T-helper 1 cell treated with Interleukin-12 subunit alpha and Interleukin-12 subunit beta and Interleukin-4 antibody, amounts not matched to agents 30 ng/mL and 1 ng/mL, for 36 hours (primary cell): ENCODE data around the gene KATNAL1. TPM values are rescaled to one million over a fixed set of nuclear protein-coding genes. Genes with fewer than 3 reads are reported as not detected.

Source experiments
- intact Hi-C: fragments of 100-400 bp; cut with micrococcal nuclease; formaldehyde crosslinking; loops from one replicate; pipeline ENCODE4 v1.15.1; 2024
- total RNA-seq: library from RNA; stranded (reverse); gene quantifications from 2 replicates; pipeline ENCODE4 v1.2.3, GENCODE V29; 2022

Gene KATNAL1
- total RNA-seq, 1 donor from 2014 or later = 20.2 TPM

GRCh38 chr13:30170569-30170968 lies 136.8 kb downstream of the KATNAL1 start:
- intact Hi-C loops = no loop called here

- intact Hi-C loops = no loop called here
These were observed 137.9 kb downstream of the KATNAL1 start for GRCh38 chr13:30169442-30169841.

- intact Hi-C loops = no loop called here
These were observed 141.6 kb downstream of the KATNAL1 start for GRCh38 chr13:30165796-30166195.

- intact Hi-C loops = no loop called here
These were observed 142.3 kb downstream of the KATNAL1 start for GRCh38 chr13:30165071-30165470.

GRCh38 chr13:30164146-30164545 lies 143.2 kb downstream of the KATNAL1 start:
- intact Hi-C loops = no loop called here

- intact Hi-C loops = no loop called here
These were observed 143.9 kb downstream of the KATNAL1 start for GRCh38 chr13:30163441-30163840.

- intact Hi-C loops = loop anchor here (1.0 kb wide), 2 partner anchors 11 to 148 kb away; partner anchors contain the start of gene KATNAL1
These were observed 147.9 kb downstream of the KATNAL1 start for GRCh38 chr13:30159446-30159839.

GRCh38 chr13:30158774-30159445 lies 148.4 kb downstream of the KATNAL1 start:
- intact Hi-C loops = loop anchor here (1.0 kb wide), 5 partner anchors 11 to 148 kb away; partner anchors contain the start of gene KATNAL1

GRCh38 chr13:30157616-30157993 lies 149.7 kb downstream of the KATNAL1 start:
- intact Hi-C loops = no loop called here

- intact Hi-C loops = no loop called here
These were observed 150.3 kb downstream of the KATNAL1 start for GRCh38 chr13:30156826-30157615.

- intact Hi-C loops = no loop called here
These were observed 151.1 kb downstream of the KATNAL1 start for GRCh38 chr13:30156270-30156669.

- intact Hi-C loops = no loop called here
These were observed 152.4 kb downstream of the KATNAL1 start for GRCh38 chr13:30154931-30155330.

- intact Hi-C loops = no loop called here
These were observed 152.8 kb downstream of the KATNAL1 start for GRCh38 chr13:30154531-30154930.

GRCh38 chr13:30153545-30154426 lies 153.6 kb downstream of the KATNAL1 start:
- intact Hi-C loops = no loop called here

Other genes starting within 250 kb of the KATNAL1 start
- gene UBE2L5, start 114.9 kb upstream of the KATNAL1 start, total RNA-seq = 0.22 TPM in 1 of 2 replicates, not detected in the other
- gene HMGB1, start 158.4 kb upstream of the KATNAL1 start, total RNA-seq = 570 and 583 TPM in 2 replicates